Activated effector memory CD4-positive, alpha-beta T cell treated with anti-CD3 and anti-CD28 coated beads, Interleukin-2, amount 50 U/mL, for 16 hours (primary cell): Measurements from ENCODE around the gene COL13A1.

ENCODE experiments used
- DNase-seq: peaks from one replicate; pipeline ENCODE4 v3.0.0-alpha.2; 2020

Gene COL13A1

DNA sequence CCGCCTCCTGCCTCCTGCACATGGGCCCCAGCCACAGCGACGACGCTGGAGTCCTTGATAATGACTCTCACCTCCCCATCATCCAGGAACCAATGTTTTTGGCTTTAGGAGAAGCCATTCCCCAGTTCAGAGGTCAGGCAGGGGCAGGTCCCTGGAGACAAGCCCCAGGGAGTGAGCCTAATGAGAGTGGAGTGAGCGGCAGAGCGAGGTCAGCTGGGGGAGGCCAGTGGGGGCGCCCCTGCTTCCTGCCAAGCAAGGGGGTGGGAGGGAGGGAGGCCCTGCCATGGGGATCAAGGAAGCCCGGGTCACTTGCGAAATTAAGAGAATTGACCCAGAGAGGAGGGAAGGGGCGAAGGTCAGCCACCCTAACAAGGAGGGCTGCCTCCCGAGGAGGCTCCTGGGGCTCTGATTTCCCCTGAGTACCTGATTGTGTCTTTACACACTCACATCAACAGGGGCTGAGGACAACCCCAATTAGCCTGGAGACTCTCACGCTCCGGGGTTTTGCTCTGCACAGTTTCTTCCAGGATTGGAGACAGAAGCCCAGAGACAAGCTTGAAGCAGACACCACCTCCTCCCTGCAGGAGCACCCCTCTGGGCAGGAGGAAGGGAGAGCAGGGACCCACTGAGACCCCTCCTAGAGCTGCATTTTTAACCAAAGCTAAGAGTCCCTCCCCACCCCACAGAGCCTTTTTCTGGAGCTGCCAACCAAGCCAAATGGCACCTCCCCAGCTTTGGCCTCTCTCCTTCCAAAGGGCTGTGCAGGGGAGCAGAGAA is 112.1 kb downstream of the COL13A1 start:
- no peak for DNase-seq

DNA sequence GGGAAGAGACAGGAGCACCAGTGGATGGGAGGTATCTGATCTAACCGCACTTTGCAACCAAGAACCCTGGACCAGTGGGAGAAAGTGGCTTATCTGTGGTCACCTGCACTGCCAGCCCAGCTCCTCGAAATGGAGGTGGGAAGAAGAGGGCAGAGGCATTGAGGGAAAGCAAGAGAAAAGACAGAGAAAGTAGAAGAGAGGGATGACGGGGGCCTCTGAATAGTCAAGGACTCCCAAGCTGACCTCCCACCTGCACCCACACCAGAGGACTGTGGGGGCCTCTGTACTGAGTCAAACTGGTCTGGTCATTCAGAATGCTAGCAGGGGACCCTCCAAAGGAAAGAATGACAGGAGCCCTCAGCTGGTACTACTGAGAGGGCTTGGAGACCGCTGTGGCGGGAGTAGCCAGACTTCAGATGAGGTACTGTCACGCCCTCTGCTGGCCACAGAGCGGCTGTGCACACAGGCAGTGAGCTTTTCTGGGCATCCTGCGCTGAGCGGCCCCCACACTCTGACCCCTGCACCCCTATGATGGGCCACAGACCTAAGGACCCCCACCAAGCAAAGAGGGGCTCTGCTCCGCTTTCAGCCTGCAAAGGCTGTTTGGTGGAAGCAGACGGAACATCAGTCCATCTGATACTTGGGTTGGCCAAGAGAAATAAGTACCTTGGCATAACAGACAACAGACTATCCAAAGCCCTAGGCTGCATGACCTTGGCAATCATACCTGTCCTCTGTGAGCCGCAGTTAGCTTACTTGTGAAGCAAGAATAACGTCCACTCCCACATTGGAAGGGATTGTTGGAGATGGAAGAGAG is 112.9 kb downstream of the COL13A1 start:
- DNase-seq, result peak; percentile 79

DNA sequence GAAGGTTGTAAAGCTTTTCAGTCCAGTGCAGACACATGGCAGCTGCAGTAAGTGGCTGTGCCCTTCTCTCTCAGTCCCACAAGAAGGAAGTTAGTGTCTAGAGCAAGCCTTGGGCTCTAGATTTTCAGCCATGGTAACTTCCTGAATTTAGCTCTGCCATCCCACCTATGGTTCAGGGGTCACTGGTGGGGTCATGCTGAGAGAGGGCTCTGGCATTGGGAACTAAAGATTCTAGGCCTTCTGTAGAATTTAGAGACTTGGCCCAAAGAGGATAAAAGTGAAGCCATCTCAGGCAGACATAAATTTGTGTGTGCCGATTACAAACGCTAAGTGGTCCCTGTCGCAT is 113.5 kb downstream of the COL13A1 start:
- DNase-seq, result no peak

DNA sequence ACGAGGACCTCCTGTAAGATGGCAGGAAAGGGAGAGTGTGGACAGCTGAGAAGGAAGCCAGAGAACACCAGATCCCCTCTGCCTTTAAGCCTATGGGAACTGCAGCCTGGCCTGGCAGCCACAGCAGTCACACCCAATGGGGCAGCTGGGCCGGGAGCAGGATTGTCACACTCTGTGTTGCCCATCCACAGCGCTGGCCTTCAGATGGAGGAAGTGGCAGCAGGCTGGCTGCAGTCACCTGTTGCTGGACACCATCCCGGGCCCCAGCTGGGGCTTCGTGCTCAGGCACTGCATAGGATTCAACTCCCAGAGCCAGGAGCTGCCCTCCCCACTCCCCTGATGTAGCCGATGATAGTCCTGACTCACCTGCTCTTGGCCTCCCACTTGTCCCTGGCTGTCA is 114.4 kb downstream of the COL13A1 start:
- DNase-seq, result no peak

DNA sequence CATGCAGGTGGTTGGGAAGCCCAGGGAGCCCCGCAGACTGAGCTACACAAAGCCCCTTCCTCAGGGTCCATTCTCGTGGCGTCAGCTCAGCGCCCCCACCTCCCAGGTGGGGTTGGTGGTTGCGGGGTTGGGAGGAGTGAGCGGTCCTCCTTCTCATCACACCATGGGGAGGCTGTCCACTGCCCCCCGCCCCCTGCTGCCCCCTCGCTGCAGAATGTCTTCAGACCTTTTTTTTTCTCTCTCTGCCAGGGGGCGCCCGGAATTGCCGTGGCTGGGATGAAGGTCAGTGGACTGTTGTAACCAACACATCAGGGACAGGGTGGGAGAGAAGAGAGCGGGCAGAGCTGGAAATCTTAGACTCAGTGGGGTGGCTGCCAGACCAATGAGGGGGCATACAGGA is 116.3 kb downstream of the COL13A1 start:
- no peak for DNase-seq

DNA sequence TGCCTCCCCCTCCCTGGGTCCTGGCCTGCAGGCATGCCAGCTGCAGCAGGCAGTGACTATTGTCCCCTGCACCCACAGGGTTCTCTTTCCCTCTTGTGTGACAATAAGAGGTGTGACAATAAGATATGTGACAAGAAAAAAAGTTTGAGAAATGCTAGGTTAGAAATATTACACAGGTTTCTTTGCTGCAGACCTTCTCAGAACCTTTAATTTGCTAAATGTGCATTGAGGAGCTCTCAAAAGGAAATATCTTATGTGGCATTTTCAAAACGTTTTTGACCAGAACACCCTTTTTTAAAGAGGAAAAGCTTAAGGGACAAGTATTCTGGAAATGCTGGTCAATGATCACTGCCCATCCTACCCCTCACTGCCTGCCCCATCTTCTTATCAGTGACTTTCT is 117.5 kb downstream of the COL13A1 start:
- DNase-seq, result no peak

DNA sequence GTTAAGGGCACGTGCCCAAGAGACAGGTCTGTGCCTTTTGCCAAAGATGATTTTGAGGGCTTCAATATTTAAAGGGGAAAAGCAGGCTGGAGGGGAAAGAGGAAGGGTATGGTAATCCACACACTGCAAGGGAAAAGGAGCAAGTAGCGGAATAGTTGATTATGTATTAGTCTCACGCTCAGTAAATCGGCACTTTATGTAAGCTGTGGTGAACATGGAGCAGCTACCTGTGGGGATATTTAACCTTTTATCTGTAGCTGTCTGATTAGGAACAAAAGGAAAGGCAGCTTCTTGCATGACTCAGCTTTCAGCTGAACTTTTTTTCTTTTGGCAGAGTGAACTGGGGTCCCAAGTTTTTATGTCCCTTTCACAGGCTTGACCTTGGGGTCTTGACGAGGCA is 123.4 kb downstream of the COL13A1 start:
- no peak for DNase-seq

DNA sequence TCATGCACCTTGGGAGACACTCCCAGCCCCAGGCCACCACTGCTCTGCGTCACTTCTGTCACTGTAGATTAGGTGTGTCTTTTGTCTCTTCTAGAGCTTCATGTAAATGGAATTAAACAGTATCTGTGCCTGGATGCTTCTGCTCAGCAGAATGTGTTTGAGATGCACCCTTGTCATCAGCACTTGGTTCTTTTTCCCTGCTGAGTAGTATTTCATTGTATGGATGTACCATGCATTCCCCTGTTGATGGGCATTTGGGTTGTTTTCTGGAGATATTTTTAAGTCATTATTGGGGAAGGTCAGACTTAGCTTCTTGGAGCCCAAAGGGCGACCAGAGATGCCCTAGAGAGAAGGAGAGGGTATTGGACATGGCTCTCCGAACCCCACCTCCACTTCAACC is 126.6 kb downstream of the COL13A1 start:
- no peak for DNase-seq

DNA sequence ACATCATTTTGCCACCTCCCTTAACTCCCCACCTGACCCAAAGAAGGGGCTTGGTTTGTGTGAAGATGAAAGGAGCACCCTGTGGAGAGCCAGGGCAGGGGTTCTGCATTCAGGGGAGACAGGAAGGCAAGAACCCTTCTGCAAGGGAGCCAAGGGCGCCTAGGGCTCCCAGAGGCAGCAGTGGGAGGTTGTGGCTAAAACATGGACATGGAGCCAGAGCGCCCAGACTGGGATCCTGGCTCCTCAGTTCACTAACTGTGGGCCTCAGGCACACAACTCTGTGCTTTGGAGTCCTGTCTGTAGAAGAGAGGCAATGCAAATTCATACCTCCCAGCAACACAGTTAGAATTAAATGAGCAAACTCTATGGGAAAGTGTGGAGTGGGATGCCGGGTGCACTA is 127.9 kb downstream of the COL13A1 start:
- DNase-seq, result no peak

DNA sequence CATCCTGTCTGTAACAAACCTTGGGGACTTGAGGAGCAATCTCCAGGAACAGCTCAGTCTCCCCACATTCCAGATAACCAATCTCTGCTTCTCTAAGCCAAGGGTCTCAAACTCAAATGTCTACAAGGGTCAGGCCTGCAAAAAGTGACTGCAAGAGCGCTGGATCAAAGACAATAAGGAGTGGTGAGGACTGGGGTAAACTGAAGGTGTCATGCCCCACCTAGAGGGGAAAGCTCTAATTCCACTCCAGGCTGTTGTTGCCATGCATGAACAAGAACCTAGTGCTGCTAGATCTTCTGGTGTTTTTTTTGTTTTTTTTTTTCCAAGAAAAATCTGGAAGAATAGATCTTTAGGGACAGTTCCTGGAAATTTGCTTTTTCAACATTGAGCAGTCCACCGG is 133.1 kb downstream of the COL13A1 start:
- no peak for DNase-seq

DNA sequence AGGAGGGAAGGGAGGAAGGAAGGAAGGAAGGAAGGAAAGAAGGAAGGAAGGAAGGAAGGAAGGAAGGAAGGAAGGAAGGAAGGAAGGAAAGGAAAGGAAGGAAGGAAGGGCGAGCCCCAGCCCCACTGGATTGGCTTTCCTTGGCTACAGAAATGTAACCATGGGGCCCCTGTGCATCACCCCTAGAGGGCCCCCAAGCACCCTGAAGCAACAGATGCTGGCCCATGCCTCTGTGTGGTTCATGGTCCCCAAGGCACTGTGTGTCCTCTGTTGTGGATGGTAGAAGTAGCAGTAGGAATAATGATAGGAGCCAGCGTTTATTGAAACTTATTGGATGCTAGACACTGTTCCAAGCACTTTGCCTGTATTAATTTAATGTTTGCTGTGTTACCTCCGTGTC is 134.4 kb downstream of the COL13A1 start:
- no peak for DNase-seq

DNA sequence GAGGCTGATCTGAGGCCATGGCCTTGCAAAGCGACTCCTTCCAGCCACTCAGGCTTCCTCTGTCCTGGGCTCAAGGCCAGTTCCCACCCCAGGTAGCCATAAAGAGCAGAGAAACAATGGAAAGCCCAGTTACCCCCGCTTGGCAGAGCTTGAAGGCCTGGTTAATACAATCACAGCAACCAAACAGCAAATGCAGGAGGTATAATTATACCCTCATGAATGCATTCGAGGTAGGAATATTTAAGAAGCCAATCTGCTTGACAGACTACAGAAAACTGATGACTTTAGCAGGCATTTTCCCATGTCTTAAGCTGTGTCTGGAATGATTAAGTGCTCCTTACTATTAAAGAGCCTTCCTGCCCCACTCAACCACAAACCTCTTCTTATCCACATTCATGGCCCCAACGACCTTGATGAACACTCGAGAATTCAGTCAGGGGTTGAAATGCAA is 136.9 kb downstream of the COL13A1 start:
- DNase-seq, result no peak

DNA sequence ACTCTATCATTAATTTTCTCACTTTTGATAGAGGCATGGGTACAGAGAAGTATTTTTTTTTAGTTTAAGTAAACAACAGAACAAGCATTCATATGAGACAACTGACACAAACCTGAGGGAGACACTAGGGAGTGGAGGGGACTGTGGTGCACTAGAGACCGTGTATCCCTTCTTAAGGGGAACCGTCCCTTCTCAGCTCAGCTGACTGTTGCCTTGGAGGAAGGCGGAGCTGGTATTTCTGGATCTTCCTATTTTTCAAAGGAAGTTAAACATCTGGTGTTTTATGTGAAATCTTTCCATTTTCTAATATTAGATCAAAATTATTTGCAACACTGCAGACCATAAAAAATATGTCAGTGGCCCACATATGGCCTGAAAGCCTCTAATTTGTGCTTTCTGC is 137.4 kb downstream of the COL13A1 start:
- no peak for DNase-seq

DNA sequence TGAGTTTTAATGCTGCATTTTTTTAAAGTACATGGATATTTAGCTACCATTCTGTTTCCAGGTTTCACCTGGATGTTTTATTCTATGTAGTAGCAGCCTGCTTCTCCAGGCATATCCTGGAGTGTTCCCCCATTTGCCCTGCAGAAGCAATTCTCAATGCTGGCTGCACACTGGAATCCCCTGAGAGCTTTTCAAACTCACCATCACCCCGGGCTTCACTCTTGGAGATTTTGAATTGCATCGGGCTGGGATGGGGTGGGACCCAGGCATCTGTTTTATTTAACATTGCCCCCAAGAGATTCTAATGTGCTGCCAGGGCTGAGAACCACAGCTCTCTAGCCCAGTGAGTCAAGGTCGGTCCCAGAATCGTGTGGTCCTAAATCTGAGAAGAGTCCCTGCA is 137.8 kb downstream of the COL13A1 start:
- no peak for DNase-seq

DNA sequence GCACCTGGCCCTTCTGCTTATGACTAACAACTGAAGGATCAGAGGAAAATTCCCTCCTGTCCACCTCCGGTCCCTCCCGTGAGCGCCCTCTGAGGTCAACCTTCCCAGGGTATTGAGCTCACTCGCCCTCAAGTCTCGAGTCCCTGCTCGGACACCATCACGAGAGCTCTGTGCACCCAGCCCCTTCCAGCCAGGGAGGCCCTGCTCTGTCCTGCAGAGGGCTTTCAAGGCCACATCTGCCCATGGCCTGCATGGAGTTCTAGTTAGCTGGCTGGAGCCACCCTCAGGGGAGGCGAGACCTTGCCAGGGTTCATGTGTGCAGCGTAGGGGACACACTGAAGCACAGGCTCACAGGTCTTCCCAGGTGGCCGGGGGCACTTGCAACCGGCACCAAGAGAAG is 140.0 kb downstream of the COL13A1 start:
- DNase-seq, result no peak

DNA sequence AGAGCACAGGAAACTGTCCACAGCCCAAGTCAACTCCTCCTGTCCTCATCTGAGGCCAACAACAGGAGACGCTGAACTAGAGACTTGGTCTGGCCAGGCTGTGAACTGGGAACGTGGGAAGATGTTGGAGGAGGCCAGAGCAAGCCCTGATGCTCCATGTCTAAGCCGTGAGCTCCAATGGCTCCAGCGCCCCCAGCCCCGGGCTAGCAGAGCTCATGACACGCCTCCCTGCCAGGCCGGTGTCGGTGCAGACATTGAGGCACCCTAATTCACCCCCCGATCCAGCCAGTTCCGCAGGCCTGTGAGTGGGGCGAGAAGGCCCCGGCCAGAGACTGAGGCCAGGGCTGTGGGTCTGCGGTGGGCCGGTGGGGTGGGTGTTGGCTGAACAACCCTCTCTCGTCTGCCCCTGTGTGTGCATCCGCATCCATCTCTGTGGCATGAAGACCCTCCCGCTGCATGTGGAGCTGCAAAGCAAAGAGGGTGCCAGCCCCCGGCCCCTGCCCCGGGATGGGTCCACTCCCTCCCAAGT is 141.7 kb downstream of the COL13A1 start:
- DNase-seq, result no peak

DNA sequence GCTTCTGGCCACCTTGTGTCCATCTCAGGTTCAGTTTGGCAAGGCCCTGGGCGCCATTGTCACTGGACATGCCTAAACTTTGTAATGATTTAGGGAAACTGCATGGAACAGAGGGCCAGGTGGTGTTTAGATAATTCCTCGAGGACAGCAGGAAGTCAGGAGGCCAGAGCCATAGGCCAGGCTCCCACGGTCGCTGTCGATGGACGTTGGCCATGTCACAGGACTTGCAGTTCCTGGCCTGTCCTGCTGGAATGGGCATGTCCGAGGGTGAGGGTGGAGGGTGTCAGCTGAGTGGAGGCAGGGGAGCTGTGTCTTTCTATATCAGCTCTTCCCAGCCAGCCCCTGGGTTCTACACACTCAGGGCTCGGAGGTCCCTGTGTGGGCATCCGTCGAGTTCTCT is 143.1 kb downstream of the COL13A1 start:
- DNase-seq, result no peak

DNA sequence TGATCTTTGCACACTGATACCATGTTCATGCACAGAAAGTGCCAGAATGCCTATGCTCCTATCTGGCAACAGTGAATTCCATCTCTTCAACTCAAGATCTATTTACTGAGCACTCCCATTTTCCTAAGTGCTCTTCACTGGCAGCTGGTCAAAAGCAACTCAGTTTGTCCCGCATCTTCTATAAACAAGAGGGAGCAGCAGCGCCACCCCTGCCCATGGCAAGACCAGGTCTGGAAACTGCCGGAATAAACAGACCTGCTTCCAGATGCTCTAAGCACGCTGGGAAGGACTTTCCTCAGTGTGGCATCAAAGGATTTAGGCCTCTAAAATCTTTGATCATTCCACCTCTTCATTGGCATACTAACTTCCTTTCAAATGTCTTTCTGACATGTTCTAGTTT is 146.6 kb downstream of the COL13A1 start:
- DNase-seq, result no peak

DNA sequence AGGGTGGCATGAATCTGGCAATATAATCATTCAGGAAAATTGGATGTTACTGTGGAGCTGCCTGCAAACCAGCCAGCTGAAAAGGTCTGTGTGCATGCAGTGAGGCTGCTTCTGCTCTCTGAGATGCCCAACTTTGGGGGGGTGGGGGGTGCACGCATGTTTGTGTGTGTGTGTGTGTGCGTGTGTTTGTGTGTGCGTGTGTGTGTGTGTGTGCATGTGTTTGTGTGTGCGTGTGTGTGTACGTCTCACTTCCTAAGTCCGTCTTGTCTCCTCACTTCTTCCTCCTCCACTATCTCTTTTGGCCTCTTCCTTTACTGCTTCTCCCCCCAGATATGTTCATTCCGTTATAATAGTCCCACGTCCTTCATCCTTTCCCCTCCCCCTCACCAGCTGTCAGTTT is 148.1 kb downstream of the COL13A1 start:
- DNase-seq, result no peak

DNA sequence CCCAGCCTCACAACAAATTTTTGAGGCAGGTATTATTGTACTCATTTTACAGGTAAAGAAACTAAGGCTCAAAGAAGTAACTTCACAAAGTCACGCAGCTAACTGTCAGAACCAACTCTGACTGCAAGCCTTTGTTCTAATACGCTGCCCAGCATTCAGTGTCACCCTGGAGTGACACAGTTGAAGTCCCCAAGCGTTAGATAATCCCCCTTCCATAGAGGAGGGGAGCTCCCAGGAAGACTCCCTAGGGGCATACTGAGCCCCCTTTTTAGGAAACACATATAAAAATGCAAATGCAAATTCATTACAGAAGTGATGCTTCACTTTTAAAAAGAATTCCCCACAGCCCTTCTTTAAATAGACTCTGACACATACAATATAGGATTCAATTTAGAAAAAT is 150.0 kb downstream of the COL13A1 start:
- DNase-seq, result no peak

DNA sequence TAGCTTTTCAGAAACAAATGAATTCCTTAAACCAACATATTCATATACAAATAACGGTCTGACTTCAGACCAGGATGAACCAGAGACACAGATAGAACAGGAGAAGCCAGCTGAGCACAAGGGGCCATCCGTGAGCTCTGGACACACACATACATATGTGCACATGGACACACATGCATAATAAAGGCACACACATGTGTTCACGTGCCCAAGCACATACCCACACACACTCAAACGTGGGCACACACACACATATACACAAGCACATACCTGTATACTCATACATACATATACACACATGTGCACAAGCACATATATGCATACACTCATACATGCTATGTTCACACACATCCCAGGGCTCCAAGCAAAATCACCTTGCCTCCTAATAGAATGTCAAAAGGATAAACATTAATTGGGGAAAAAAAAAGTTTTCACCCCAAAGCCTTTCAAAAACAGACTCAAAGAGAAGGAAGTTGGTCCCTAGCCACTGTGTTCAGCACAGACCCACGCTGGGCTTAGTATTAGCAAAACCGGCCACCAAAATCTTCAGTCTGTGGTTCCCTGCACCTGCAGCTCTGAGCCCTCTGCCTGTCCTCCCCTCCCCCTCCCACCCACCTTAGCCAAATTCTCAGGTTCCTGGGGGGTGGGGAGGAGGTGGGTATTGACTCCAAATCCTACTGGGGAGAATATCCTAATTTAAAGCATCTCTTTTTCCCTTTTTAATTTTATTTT is 150.5 kb downstream of the COL13A1 start:
- DNase-seq, result no peak

DNA sequence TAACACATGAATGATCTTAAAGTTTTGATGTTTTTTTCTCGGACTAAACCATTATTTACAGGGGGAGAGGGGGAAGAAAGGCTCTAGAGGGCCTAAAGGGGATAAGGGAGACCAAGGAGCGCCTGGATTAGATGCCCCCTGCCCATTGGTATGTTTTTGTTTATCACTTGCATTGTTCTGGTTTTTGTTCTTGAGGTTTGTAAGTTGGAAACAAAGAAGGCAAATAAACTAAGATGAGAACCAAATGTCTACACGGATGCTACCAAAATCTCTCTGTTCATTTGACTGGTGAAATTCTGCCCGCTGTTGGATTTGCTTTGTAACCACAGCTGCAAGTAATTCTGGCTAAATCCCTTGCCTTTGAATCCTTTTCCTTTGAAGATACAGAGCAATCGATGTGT is 151.1 kb downstream of the COL13A1 start:
- no peak for DNase-seq

DNA sequence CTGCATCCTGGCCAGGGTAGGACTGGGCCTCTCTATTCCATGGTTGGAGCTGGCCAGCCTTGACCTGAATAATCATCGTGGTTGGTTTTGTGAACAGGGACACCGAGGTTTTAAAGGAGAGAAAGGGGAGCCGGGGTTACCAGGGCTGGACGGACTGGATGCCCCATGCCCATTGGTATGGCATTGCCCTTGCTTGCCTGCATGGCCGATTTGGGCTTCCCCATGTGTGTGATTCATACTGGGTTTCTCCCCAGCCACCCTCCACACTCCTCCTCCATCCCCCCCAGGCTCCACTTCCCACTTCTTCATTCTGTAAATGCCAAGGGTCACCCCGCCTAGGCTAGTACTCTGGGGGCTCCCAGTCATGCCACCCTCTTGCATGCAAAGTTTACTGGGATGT is 152.1 kb downstream of the COL13A1 start:
- DNase-seq, result no peak
